ENCODE measurements around the gene GSTO1.

The GSTO1 gene

DNA sequence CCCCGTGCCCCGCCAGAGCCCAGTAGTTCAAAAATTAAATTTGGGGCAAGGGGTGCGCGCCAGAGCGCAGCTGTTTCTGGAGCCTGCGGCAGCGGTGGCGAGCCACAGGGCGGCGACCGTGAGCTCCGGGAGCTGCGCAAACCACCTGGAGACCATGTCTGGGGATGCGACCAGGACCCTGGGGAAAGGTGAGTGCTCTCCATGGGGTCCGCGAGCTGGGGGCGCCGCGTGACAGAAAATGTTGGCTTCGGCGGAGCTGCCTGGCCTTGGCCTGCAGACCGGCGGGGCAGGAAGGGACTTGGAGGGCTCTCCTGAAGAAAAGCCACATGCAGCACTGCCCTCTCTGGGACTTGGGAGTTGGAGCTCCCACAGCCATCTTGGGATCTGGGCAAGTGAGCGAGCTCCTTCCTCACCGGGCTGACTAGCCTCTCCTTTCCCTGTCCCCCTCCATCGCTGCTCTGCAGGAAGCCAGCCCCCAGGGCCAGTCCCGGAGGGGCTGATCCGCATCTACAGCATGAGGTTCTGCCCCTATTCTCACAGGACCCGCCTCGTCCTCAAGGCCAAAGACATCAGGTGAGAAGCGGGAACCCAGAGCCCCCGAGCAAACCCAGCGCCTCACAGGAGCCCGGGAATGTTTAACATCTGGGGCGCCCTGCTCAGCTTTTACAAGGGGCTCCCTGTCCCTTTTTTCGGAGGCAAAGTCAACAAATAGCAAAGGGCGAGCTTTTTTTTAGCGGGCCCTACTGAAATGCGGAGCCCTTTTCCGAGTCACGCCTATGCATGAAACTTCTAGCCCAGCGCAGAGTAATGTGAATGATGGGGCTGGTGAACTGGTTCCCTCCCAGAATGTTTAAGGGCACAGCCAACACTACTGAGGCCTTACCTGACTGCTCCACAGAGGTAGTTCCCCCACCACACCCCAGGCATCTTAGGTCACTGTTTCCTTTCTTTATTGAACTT lies 20.4 kb downstream of the GSTO1 start:
- DNase-seq (ENCODE audit: low read depth in 1 of 2, low spot score in 1 of 2), result peak in 1 of 2 donors; percentile 20

GRCh38 chr10:104276192-104276591 lies 21.5 kb downstream of the GSTO1 start:
- DNase-seq (ENCODE audit: low read depth in 1 of 2, low spot score in 1 of 2), result no peak

DNA sequence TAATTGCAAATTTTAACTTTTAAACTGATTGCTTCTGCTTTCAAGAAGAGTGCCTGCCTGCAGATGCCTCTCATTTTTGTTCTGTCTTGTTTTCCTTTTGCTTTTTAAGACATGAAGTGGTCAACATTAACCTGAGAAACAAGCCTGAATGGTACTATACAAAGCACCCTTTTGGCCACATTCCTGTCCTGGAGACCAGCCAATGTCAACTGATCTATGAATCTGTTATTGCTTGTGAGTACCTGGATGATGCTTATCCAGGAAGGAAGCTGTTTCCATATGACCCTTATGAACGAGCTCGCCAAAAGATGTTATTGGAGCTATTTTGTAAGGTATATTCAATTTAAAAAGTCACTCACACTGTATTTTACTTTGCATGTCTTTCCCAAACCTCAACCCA lies 23.1 kb downstream of the GSTO1 start:
- no peak for DNase-seq (ENCODE audit: low read depth in 1 of 2, low spot score in 1 of 2)

DNA sequence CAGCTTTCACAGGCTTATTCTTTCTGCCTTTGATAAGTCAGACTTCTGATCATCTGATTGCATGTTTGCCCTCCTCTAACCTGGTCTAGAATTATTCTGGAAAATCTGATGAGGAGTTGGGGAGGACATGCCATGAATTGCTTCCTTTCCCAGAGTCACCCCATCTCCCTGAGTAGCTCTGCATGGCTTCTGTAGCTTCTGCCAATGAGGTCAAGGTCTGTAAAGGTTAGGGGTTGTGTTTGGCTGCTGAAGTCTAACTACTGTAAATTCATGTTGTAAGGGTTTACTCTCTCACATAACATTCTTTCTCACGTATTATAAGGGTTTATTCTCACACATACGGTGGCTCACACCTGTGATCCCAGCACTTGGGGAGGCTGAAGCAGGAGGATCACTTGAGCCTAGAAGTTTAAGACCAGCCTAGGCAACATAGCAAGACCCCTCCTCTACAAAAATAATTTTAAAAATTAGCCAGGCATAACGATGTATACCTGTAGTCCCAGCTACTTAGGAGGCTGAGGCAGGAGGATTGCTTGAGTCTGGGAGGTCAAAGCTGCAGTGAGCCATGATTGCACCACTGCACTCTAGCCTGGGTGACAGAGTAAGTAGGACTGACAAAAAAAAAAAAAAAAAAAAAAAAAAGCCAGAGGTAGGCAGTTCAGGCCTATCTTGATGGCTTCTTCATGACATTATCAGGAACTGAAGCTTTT lies 25.0 kb downstream of the GSTO1 start:
- no peak for DNase-seq (ENCODE audit: low read depth in 1 of 2, low spot score in 1 of 2)

DNA sequence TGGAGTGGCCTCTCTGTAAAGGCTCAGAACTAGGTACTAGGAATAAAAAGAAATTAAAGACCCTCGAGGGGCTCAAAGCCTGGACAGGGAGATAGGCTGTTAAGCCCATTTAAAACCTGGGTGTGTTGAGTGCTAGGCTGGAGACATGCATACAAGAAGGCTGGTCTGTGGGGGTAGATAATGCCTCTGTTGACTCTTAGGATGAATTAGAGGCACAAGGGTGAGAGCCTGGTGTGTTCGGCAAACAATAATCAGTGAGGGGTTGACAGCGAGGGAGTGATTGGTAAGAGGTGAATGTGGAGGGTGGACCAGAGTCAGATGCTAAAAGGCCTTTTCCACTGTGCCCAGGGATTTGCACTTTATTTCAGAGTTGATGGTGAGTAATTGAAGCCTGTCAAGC lies 27.0 kb downstream of the GSTO1 start:
- DNase-seq (ENCODE audit: low read depth in 1 of 2, low spot score in 1 of 2), result no peak

GRCh38 chr10:104284846-104285245 lies 30.2 kb downstream of the GSTO1 start:
- DNase-seq (ENCODE audit: low read depth in 1 of 2, low spot score in 1 of 2), result no peak

GRCh38 chr10:104286939-104287338 lies 32.2 kb downstream of the GSTO1 start:
- DNase-seq (ENCODE audit: low read depth in 1 of 2, low spot score in 1 of 2), result no peak

- DNase-seq (ENCODE audit: low read depth in 1 of 2, low spot score in 1 of 2), result no peak
Observed at GRCh38 chr10:104288355-104288754, 33.7 kb downstream of the GSTO1 start.

DNA sequence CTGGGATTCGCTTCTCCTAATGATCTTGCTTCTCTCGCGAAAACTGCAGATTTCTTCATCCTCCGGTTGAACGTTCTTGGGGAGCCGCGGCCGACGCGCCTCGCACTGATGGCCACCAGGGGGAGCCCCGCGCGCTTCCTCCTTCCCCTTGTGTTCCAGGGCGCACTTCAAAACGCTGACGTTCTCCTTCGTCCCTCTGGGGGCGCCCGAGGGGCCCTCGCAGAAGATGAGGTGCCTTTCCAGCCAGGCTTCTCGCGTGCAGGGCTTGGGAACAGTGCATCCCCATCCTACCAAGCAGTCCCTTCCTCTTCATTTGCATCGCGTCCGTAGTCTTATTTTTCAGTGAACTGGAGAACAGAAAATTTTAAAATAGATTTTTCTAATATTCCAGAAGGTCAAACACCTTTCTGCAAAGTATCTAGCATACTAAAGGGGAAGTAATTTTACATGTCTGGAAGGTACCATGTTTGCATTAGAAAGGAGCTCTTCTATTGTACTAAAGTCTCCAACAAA lies 36.8 kb downstream of the GSTO1 start:
- DNase-seq (ENCODE audit: low read depth in 1 of 2, low spot score in 1 of 2), result peak; percentile 78 to 83

GRCh38 chr10:104293011-104293410 lies 38.3 kb downstream of the GSTO1 start:
- DNase-seq (ENCODE audit: low read depth in 1 of 2, low spot score in 1 of 2), result no peak

- no peak for DNase-seq (ENCODE audit: low read depth in 1 of 2, low spot score in 1 of 2)
Observed at GRCh38 chr10:104293781-104294321, 39.2 kb downstream of the GSTO1 start.

- no peak for DNase-seq (ENCODE audit: low read depth in 1 of 2, low spot score in 1 of 2)
Observed at GRCh38 chr10:104296687-104297436, 42.2 kb downstream of the GSTO1 start.

- DNase-seq (ENCODE audit: low read depth in 1 of 2, low spot score in 1 of 2), result no peak
Observed at GRCh38 chr10:104297697-104298660, 43.3 kb downstream of the GSTO1 start.

GRCh38 chr10:104299031-104299904 lies 44.6 kb downstream of the GSTO1 start:
- DNase-seq (ENCODE audit: low read depth in 1 of 2, low spot score in 1 of 2), result no peak

- DNase-seq (ENCODE audit: low read depth in 1 of 2, low spot score in 1 of 2), result no peak
Observed at GRCh38 chr10:104300002-104300735, 45.5 kb downstream of the GSTO1 start.

GRCh38 chr10:104300736-104301292 lies 46.1 kb downstream of the GSTO1 start:
- DNase-seq (ENCODE audit: low read depth in 1 of 2, low spot score in 1 of 2), result no peak

DNA sequence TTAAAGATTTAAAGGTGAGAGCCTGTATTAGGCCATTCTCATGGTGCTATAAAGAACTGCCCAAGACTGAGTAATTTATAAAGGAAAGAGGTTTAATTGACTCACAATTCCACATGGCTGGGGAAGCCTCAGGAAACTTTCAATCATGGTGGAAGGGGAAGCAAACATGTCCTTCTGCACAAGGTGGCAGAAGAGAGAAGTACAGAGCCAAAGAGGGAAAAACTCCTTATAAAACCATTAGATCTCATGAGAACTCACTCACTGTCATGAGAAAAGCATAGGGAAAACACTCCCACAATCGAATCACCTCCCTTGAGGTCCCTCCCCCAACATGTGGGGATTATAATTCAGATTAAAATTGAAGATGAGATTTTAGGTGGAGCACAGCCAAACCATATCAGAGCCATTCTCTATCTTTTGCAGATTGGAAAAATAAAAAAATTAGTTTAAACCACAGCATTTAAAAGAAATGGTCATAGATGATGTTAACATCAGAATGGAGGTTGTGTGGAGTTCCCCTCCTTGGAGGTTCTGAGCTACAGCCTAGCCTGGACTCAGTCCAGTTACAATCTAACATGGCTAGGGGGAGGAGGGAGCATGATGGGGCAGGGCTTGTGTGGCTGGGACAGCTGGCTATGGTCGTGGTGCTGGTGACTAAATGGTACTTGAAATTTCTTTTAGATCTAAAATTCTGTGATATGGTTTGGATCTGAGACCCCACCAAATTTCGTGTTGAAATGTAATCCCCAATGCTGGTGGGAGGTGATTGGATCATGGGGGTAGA lies 47.4 kb downstream of the GSTO1 start:
- no peak for DNase-seq (ENCODE audit: low read depth in 1 of 2, low spot score in 1 of 2)
